NT2/D1 (cell line): ENCODE measurements around the gene UBE2N.

Source experiments
- SUZ12 ChIP-seq: IDR thresholded peaks from 2 replicates; pipeline ENCODE4 v1.6.1; 2011; ENCODE audit not compliant: insufficient read length, insufficient read depth; ENCODE audit errors: extremely low read depth
- YY1 ChIP-seq: IDR thresholded peaks from 2 replicates; pipeline ENCODE4 v1.6.1; 2011; ENCODE audit not compliant: insufficient read length, insufficient read depth
- ZNF274 ChIP-seq: IDR thresholded peaks from 2 replicates; pipeline ENCODE4 v1.6.1; 2011; ENCODE audit warnings: mild to moderate bottlenecking, low read depth, low read length

DNA sequence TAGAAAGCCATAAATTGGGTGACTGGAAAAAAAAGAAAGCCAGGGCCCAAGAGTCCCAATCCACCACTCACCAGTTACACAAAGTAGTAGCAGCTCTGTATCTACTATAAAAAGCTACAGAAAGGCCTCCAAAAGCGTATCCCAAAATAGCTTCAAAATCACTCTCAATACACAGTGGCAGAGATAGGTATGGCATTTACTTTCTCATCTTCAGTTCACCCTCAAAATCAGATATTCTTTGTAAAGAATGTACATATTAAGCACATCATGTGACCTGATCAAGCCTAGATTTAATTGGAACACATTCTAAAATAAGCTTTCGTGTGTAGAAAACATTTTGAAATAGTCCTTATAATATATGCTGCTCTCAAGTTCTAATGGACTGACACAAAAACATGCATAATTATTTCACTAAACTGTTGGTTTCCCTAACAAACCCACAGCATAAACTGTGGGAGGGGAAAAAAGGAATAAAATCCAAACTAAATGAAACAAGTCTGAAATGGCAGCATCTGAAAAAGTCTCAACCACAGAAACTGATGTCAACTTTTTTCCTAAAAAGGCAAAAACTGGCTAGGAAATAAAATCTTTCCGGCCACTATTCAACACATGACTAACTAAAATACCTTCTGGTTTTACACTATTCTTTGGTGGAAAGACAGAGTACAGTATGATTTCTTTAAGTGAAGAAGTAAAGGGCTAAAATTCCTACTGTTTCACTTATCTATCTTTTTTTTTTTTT, 25.9 kb downstream of the UBE2N start:
- TF ChIP-seq ZNF274 (no peak), YY1 (no peak), SUZ12 (no peak)
